GM10266 (cell line): ENCODE data around the gene PODNL1.
"Not testable (repeated sequence)": the region's sequence is repeated elsewhere in the genome, so short reads cannot be mapped to it uniquely, and the experiment has no call there.

Source experiments
- DNase-seq: peaks from one replicate; pipeline ENCODE4 v3.0.0; 2012; ENCODE audit errors: extremely low spot score
- TF ChIP-seq, protein P1 (sequence below): IDR thresholded peaks from 2 replicates; pipeline ENCODE4 v1.5.1; 2012; ENCODE audit warnings: mild to moderate bottlenecking, low read depth; ENCODE audit not compliant: control insufficient read depth, insufficient read depth; ENCODE audit errors: missing control alignments

PODNL1 gene

DNA sequence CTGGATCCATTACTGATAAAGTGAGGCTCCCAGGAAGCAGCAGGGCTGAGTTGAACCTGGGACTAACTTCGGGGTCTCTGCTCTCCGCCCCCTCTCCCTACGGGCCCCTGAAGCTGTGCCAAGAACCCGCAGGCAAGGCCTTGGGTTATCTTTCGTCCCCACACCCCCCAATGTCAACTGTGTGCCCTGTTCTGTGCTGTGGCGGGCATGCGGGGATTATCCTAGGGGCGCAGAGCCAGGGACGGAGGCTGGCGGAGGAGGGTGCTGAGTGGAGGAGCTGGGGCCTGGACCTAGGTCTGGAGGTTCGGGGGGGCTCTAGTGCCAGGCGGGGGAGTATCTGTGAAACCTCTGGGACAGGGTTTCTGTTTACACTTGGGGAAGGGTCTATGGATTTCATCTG is 41.5 kb upstream of the PODNL1 start:
- DNase-seq = no peak
- TF ChIP-seq, protein P1, sequence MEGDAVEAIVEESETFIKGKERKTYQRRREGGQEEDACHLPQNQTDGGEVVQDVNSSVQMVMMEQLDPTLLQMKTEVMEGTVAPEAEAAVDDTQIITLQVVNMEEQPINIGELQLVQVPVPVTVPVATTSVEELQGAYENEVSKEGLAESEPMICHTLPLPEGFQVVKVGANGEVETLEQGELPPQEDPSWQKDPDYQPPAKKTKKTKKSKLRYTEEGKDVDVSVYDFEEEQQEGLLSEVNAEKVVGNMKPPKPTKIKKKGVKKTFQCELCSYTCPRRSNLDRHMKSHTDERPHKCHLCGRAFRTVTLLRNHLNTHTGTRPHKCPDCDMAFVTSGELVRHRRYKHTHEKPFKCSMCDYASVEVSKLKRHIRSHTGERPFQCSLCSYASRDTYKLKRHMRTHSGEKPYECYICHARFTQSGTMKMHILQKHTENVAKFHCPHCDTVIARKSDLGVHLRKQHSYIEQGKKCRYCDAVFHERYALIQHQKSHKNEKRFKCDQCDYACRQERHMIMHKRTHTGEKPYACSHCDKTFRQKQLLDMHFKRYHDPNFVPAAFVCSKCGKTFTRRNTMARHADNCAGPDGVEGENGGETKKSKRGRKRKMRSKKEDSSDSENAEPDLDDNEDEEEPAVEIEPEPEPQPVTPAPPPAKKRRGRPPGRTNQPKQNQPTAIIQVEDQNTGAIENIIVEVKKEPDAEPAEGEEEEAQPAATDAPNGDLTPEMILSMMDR = no peak

DNA sequence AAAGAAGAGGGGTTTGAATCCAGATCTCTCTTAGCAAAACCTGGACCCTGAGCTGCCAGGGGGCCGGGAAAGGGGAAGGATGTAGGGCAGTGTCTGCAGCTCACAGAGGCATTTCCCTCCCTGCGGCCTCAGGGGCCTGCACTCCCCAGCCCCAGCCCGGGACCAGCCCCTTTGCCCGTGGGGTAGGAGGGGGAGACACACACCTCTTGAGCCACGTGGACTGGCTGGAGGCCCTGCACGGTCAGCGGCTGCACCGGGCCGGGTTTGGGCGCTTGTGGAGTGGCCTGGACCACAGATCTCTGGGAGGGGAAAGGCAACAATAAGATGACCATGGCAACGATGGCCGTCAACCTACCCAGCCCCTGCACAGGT is 41.0 kb upstream of the PODNL1 start:
- TF ChIP-seq, protein P1 = no peak
- DNase-seq = no peak

DNA sequence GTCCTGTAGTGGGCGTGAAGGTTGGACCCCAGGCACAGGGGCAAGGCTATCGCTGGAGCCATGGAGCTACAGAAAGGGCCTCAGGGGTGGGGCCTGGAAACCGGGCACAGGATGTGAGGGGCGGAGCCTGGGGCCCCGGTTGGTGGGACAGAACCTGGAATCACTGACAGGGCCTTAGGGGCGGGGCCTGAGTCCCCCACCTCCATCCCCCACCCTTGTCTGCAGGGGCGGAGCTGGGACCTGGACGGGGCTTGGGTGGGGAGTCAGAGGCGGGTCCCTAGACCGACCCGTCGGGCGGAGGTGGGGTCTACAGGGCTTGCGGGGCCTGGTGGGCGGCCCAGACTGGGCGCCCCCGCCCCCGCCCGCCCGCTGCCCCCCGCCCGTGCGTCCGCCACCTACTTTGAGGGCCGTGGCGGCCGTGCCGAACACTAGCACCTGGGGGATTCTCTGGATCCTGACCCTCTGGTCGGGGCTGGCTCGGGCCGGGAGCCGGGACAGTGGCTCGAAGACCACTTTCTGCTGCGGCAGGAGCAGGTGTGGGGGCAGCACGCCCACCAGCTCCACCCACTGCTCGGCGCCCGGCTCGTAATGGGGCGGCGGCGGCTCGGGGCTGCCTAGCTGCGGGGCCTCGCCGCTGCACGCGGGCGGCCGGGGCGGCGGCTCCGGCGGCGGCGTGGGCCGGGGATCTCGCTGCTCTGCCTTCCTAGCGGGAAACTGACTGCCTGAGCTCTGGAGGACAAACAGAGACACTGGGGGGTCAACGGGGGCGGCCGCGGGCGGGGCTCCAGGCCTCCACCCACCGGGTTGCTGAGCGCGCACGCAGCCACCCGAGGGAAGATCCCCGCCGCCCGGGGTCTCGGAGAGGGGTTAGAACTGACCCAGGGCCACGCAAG is 40.4 kb upstream of the PODNL1 start:
- DNase-seq = no peak
- TF ChIP-seq, protein P1 = no peak

DNA sequence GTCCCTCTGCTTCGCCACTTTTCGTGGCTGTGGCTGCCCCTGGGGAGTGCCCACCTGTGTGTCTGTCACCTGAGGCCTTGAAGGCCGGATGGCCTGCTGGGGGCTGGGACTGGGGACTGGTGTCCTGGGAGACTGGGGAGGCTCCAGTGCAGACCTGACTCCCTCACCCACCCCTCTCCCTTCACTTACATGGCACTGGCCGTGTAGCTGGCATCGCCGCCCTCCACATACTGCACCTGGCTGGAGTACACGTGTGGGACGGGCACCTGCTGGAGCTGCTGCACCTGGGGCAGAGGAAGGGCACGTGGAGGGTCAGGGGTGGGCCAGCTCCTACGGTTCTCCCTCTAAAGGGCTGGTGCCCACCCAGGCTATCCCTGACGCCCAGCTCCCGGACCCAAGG is 39.6 kb upstream of the PODNL1 start:
- TF ChIP-seq, protein P1 = no peak

DNA sequence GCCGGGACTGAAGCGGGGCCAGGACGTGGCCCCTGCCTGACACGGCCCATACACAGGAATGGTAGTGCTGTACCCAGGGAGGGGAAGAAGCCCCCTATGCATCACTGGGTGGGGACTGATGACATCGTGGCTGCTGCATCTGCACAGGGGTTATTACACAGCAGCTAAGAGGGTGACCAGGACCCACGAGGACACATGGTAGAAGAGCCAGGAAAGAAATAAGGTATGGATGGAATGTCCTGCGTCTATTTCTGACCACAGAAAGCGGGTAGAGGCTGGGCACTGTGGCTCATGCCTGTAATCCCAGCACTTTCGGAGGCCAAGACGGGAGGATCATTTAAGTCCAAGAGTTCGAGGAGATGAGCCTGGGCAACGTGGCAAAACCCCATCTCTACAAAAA is 38.2 kb upstream of the PODNL1 start:
- TF ChIP-seq, protein P1 = no peak
- no peak for DNase-seq

More for the DNA sequence above, 39.6 kb upstream of the PODNL1 start:
- no peak for DNase-seq

DNA sequence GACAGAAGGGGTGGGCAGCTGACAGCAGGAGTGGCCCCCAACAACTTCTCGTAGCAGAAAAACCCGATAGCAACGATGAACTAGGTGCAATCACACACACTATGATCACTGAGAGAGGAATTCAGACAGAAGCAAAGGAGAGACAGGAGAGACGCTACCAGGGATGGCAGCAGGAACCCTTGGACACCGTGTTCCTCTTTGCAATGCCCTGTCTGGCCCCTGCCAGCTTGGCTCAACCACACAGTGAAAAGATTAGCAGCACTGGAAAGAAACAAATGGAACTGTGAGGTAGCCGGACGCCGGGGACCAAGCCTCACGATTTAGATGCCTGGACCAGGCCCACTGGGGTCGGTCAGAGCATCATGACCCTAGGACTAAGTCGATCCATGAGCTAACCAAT is 37.7 kb upstream of the PODNL1 start:
- TF ChIP-seq, protein P1 = no peak
- no peak for DNase-seq

DNA sequence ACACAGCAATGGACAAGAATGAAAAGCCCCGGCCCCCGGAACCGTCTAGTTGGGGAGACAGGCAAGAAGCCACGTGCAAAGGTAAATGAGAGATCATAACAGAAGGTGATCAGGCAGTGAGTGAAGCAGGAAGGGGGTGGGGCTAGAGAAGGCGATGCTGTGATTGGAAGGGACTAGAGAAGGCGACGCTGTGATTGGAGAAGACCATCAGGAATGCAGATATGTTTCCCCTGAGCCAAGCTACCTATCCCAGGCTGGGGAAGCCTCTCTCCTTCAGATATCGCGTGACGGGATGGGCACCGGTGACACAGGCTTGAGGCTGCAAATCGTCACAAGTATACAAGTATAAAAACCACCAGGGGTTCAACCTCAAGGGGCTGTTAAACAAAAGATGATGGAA is 35.9 kb upstream of the PODNL1 start:
- TF ChIP-seq, protein P1 = no peak

DNA sequence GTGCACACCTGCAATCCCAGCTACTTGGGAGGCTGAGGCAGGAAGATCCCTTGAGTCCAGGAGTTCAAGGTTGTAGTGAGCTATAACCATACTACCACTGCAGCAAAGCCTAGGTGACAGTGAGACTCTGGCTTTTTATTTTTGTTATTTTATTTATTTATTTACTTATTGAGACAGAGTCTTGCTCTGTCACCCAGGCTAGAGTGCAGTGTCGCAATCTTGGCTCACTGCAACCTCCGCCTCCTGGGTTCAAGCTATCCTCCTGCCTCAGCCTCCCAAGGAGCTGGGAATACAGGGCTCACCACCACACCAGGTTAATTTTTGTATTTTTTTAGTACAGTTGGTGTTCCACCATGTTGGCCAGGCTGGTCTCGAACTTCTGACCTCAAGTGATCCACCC is 35.3 kb upstream of the PODNL1 start:
- DNase-seq = not testable (repeated sequence)

More for the DNA sequence above, 35.9 kb upstream of the PODNL1 start:
- DNase-seq = no peak
